Cardiac atrium fibroblast (primary cell): ENCODE data around the gene MRPS7. TPM values are rescaled to one million over a fixed set of nuclear protein-coding genes. Genes with fewer than 3 reads are reported as not detected.

Source experiments
- total RNA-seq: library from RNA; depleted of rRNA; stranded (reverse); fragments of >200 nt; gene quantifications from 2 replicates; pipeline ENCODE4 v1.2.3, GENCODE V29; 2015

Gene MRPS7
- 38.6 and 40.7 TPM in 2 replicates for total RNA-seq

GRCh38 chr17:75261336-75262111, at the start of gene MRPS7, which contains the start of gene GGA3:
Gene MRPS7 (plus strand): TSS chr17:75261879. CDS start chr17:75261901, 22 bp downstream.
Gene GGA3 (minus strand): TSS chr17:75261606. CDS start chr17:75261587, 19 bp downstream.

GRCh38 chr17:75270966-75271232, 9.2 kb downstream of the MRPS7 start, which contains the start of gene MIF4GD:
Gene MIF4GD (minus strand): TSS chr17:75271231. CDS start chr17:75270195, 1,036 bp downstream.

DNA sequence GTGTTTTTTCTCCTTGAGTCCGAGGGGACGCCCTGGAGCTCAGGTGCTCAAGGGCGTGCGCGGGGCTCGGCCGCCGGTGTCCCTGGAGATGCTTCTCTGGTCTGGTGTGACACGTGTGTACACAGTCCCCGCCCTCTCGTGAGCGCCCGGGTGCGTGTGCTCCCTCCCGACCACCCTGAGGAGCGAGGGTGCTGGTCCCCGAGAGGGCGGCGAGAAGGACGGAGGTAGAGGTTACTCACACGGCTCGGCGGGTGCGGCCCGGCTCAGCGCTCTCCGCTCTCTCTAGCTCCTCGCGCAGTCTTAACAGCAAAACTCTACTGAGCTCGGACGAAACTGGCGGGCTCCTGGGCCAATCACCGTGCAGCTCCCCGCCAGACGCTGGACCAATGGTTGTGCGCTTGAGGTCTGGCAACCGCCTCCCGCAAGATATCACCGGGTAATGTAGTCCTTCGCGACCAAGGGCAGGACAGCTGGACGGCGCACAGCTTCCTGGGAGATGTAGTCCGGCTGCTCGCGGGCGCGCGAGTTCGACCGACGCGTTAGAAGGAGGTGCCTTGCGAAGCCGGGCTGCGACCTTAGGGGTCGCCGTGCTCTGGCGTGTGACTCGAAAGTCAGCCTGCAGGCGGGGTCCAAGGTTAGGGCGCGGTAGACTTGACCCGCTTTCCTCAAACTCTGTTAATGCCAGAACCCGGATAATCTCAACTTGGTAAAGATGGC, 27.6 kb downstream of the MRPS7 start, which contains the start of gene SLC25A19:
TSS of gene SLC25A19 (minus strand) at position 319 of the 717 bp plus-strand sequence. CDS start 2,669 bp downstream, outside the sequence.

Other genes starting within 250 kb of the MRPS7 start
- gene MRPL58, start 249.2 kb upstream of the MRPS7 start, total RNA-seq = 27.1 and 29.5 TPM in 2 replicates
- 271 and 283 TPM in 2 replicates for gene ATP5PD, start 214.9 kb upstream of the MRPS7 start, total RNA-seq
- gene KCTD2, start 214.7 kb upstream of the MRPS7 start, total RNA-seq = 12.8 and 24.3 TPM in 2 replicates
- 4.4 and 5.8 TPM in 2 replicates for gene SLC16A5, start 173.9 kb upstream of the MRPS7 start, total RNA-seq
- 3.2 and 5.8 TPM in 2 replicates for gene ARMC7, start 151.9 kb upstream of the MRPS7 start, total RNA-seq
- gene NT5C, start 130.1 kb upstream of the MRPS7 start, total RNA-seq = 70.3 and 89.7 TPM in 2 replicates
- gene JPT1, start 107.4 kb upstream of the MRPS7 start, total RNA-seq = 100 and 157 TPM in 2 replicates
- gene SUMO2, start 78.9 kb upstream of the MRPS7 start, total RNA-seq = 67.1 and 67.9 TPM in 2 replicates
- 19.1 and 27.9 TPM in 2 replicates for gene NUP85, start 56.2 kb upstream of the MRPS7 start, total RNA-seq
- gene GGA3, start 273 bp upstream of the MRPS7 start, total RNA-seq = 8.8 and 24.8 TPM in 2 replicates
- 2.9 and 4.7 TPM in 2 replicates for gene MIF4GD, start 9.4 kb downstream of the MRPS7 start, total RNA-seq
- 2.7 and 3.1 TPM in 2 replicates for gene SLC25A19, start 27.6 kb downstream of the MRPS7 start, total RNA-seq
- 60.8 and 61.7 TPM in 2 replicates for gene GRB2, start 143.8 kb downstream of the MRPS7 start, total RNA-seq
- 34.8 and 52.7 TPM in 2 replicates for gene TMEM94, start 194.8 kb downstream of the MRPS7 start, total RNA-seq